SK-N-SH treated with all-trans-retinoic acid at 6 μM for 48 hours (cell line): ENCODE data around the gene PIK3CA.

ENCODE experiments used
- ATAC-seq: fragments of 200-7000 bp; cut with Tn5 transposase; 3 replicates; pipeline ENCODE4 v1.9.1; 2020; ENCODE audit warnings: mild to moderate bottlenecking, moderate library complexity
- ARNTL ChIP-seq: fragments of 450-650 bp; formaldehyde crosslinking; IDR thresholded peaks from 2 replicates; pipeline ENCODE4 v1.5.0; 2020; ENCODE audit warnings: low read depth, mild to moderate bottlenecking, moderate library complexity, borderline replicate concordance
- BACH2 ChIP-seq: fragments of 250-450 bp; sonication (Bioruptor Pico); IDR thresholded peaks from 2 replicates; pipeline ENCODE4 v1.9.0; 2021; ENCODE audit warnings: mild to moderate bottlenecking, borderline replicate concordance
- CSDC2 ChIP-seq: fragments of 250-450 bp; sonication (Bioruptor Pico); IDR thresholded peaks from 2 replicates; pipeline ENCODE4 v1.5.0; 2020; ENCODE audit warnings: mild to moderate bottlenecking, moderate library complexity
- CSRNP3 ChIP-seq: fragments of 250-450 bp; sonication (Bioruptor Pico); IDR thresholded peaks from 2 replicates; pipeline ENCODE4 v1.5.1; 2021; ENCODE audit warnings: mild to moderate bottlenecking, moderate library complexity
- ESRRG ChIP-seq: fragments of 250-450 bp; sonication (Bioruptor Pico); IDR thresholded peaks from 2 replicates; pipeline ENCODE4 v1.6.1; 2021; ENCODE audit warnings: mild to moderate bottlenecking
- GLIS3 ChIP-seq: fragments of 250-450 bp; sonication (Bioruptor Pico); IDR thresholded peaks from 2 replicates; pipeline ENCODE4 v1.5.0; 2020; ENCODE audit warnings: mild to moderate bottlenecking, moderate library complexity
- ISL1 ChIP-seq: fragments of 250-450 bp; sonication (Bioruptor Pico); IDR thresholded peaks from 2 replicates; pipeline ENCODE4 v2.1.2; 2022; ENCODE audit warnings: mild to moderate bottlenecking, moderate library complexity
- OSR1 ChIP-seq: fragments of 250-450 bp; sonication (Bioruptor Pico); IDR thresholded peaks from 2 replicates; pipeline ENCODE4 v1.8.0; 2022; ENCODE audit warnings: moderate library complexity, mild to moderate bottlenecking, inconsistent platforms
- PATZ1 ChIP-seq: fragments of 250-450 bp; sonication (Bioruptor Pico); IDR thresholded peaks from 2 replicates; pipeline ENCODE4 v1.8.0; 2020; ENCODE audit warnings: mild to moderate bottlenecking, moderate library complexity, borderline replicate concordance
- POU6F1 ChIP-seq: fragments of 250-450 bp; sonication (Bioruptor Pico); IDR thresholded peaks from 2 replicates; pipeline ENCODE4 v1.8.0; 2021; ENCODE audit warnings: low read depth, mild to moderate bottlenecking, moderate library complexity, borderline replicate concordance
- PPARA ChIP-seq: fragments of 250-450 bp; sonication (Bioruptor Pico); IDR thresholded peaks from 2 replicates; pipeline ENCODE4 v1.5.0; 2020; ENCODE audit warnings: mild to moderate bottlenecking, borderline replicate concordance
- RARB ChIP-seq: fragments of 250-450 bp; sonication (Bioruptor Pico); IDR thresholded peaks from 2 replicates; pipeline ENCODE4 v1.8.0; 2021; ENCODE audit warnings: mild to moderate bottlenecking, moderate library complexity
- SNAI2 ChIP-seq: fragments of 250-450 bp; sonication (Bioruptor Pico); IDR thresholded peaks from 2 replicates; pipeline ENCODE4 v1.5.0; 2020; ENCODE audit warnings: mild to moderate bottlenecking, moderate library complexity
- TCF4 ChIP-seq: fragments of 250-450 bp; sonication (Bioruptor Pico); IDR thresholded peaks from 2 replicates; pipeline ENCODE4 v1.8.0; 2021; ENCODE audit warnings: mild to moderate bottlenecking, moderate library complexity, borderline replicate concordance
- TOX ChIP-seq: fragments of 250-450 bp; sonication (Bioruptor Pico); IDR thresholded peaks from 2 replicates; pipeline ENCODE4 v1.8.0; 2021; ENCODE audit warnings: mild to moderate bottlenecking, moderate library complexity, borderline replicate concordance
- TSHZ2 ChIP-seq: fragments of 250-450 bp; sonication (Bioruptor Pico); IDR thresholded peaks from 2 replicates; pipeline ENCODE4 v1.5.0; 2020; ENCODE audit warnings: mild to moderate bottlenecking, moderate library complexity
- ZC3H10 ChIP-seq: fragments of 250-450 bp; sonication (Bioruptor Pico); IDR thresholded peaks from 2 replicates; pipeline ENCODE4 v1.5.1; 2021; ENCODE audit warnings: mild to moderate bottlenecking, moderate library complexity
- ZFP3 ChIP-seq: fragments of 250-450 bp; sonication (Bioruptor Pico); IDR thresholded peaks from 2 replicates; pipeline ENCODE4 v1.5.0; 2020; ENCODE audit warnings: mild to moderate bottlenecking, moderate library complexity
- ZFP30 ChIP-seq: fragments of 450-650 bp; formaldehyde crosslinking; IDR thresholded peaks from 2 replicates; pipeline ENCODE4 v1.5.0; 2022; ENCODE audit warnings: mild to moderate bottlenecking, moderate library complexity
- ZNF565 ChIP-seq: fragments of 450-650 bp; formaldehyde crosslinking; conservative IDR thresholded peaks from 2 replicates; pipeline ENCODE4 v1.5.0; 2020; ENCODE audit warnings: low read depth, mild to moderate bottlenecking, moderate library complexity
- ZNF70 ChIP-seq: fragments of 450-650 bp; formaldehyde crosslinking; IDR thresholded peaks from 2 replicates; pipeline ENCODE4 v1.5.0; 2020; ENCODE audit warnings: mild to moderate bottlenecking, moderate library complexity
- ZNF8 ChIP-seq: fragments of 450-650 bp; formaldehyde crosslinking; IDR thresholded peaks from 2 replicates; pipeline ENCODE4 v1.5.0; 2020; ENCODE audit warnings: mild to moderate bottlenecking, moderate library complexity

PIK3CA gene

GRCh38 chr3:179150610-179151009 is 2.5 kb downstream of the PIK3CA start:
- no peak for TF ChIP-seq ZNF70 (CRISPR knock-in tag)
- no peak for TF ChIP-seq ISL1 (CRISPR knock-in tag)
- no peak for TF ChIP-seq ZFP30
- no peak for TF ChIP-seq ESRRG (CRISPR knock-in tag)
- no peak for TF ChIP-seq TSHZ2 (CRISPR knock-in tag)
- TF ChIP-seq PPARA (CRISPR knock-in tag), result no peak
- TF ChIP-seq, all 23 proteins: peak for 0

GRCh38 chr3:179151474-179151873 is 3.3 kb downstream of the PIK3CA start:
- ATAC-seq, result no peak
- TF ChIP-seq PATZ1 (CRISPR knock-in tag) (no peak), POU6F1 (CRISPR knock-in tag) (no peak), OSR1 (CRISPR knock-in tag) (no peak), TCF4 (CRISPR knock-in tag) (no peak), BACH2 (no peak), ARNTL (CRISPR knock-in tag) (no peak), GLIS3 (CRISPR knock-in tag) (no peak), TSHZ2 (CRISPR knock-in tag) (no peak), ZNF8 (no peak)

More at GRCh38 chr3:179150610-179151009, 2.5 kb downstream of the PIK3CA start:
- ATAC-seq, result no peak

- TF ChIP-seq PPARA (CRISPR knock-in tag) (no peak), CSDC2 (CRISPR knock-in tag) (no peak), TOX (CRISPR knock-in tag) (no peak), POU6F1 (CRISPR knock-in tag) (no peak), ESRRG (CRISPR knock-in tag) (no peak), OSR1 (CRISPR knock-in tag) (no peak), ISL1 (CRISPR knock-in tag) (no peak), ZC3H10 (CRISPR knock-in tag) (no peak), ZFP30 (no peak), ZNF565 (no peak), ARNTL (CRISPR knock-in tag) (no peak), GLIS3 (CRISPR knock-in tag) (no peak), CSRNP3 (no peak), TSHZ2 (CRISPR knock-in tag) (no peak), BACH2 (no peak), ZNF70 (CRISPR knock-in tag) (no peak), SNAI2 (CRISPR knock-in tag) (no peak), ZNF8 (no peak), ZFP3 (CRISPR knock-in tag) (no peak), RARB (no peak)
- no peak for ATAC-seq
Measured at GRCh38 chr3:179156170-179156569, 8.0 kb downstream of the PIK3CA start.
